ENCODE results near the gene SLC9A1.

The SLC9A1 gene

DNA sequence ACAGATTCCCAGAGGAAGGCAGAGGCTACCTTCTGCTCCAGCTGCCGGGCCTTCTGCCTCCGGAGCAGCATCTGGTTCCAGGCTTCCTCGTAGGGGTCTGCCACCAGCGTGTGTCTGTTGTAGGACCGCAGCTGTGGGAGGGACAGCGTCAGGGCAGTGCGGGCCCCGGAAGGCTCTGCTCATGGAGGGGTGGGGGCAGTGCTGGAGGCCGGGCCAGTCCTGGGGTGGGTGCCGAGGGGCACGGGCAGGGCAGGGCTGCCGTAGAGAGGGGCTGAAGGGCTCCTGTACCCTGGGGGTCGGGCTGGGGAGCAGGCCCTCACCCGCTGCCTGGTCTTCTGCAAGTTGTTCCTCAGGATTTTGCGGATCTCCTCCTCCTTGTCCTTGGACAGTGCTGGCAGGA lies 53.2 kb downstream of the SLC9A1 start:
- TF ChIP-seq BACH2 (CRISPR knock-in tag; IDR thresholded peaks at IDR 0.05; ENCODE audit: borderline replicate concordance) (no peak), ARNTL (CRISPR knock-in tag; IDR thresholded peaks at IDR 0.05; ENCODE audit: borderline replicate concordance, low read depth) (no peak), ZNF8 (CRISPR knock-in tag; IDR thresholded peaks at IDR 0.05) (no peak), ZC3H10 (CRISPR knock-in tag; IDR thresholded peaks at IDR 0.05) (no peak), OSR1 (CRISPR knock-in tag; IDR thresholded peaks at IDR 0.05) (no peak), ZNF565 (CRISPR knock-in tag; conservative IDR thresholded peaks at IDR 0.05; ENCODE audit: low read depth) (no peak), SNAI2 (CRISPR knock-in tag; IDR thresholded peaks at IDR 0.05) (no peak), ZFP30 (CRISPR knock-in tag; IDR thresholded peaks at IDR 0.05) (no peak), POU6F1 (CRISPR knock-in tag; IDR thresholded peaks at IDR 0.05; ENCODE audit: borderline replicate concordance, low read depth) (no peak)
- TF ChIP-seq, protein P1, sequence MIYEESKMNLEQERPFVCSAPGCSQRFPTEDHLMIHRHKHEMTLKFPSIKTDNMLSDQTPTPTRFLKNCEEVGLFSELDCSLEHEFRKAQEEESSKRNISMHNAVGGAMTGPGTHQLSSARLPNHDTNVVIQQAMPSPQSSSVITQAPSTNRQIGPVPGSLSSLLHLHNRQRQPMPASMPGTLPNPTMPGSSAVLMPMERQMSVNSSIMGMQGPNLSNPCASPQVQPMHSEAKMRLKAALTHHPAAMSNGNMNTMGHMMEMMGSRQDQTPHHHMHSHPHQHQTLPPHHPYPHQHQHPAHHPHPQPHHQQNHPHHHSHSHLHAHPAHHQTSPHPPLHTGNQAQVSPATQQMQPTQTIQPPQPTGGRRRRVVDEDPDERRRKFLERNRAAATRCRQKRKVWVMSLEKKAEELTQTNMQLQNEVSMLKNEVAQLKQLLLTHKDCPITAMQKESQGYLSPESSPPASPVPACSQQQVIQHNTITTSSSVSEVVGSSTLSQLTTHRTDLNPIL (CRISPR knock-in tag; IDR thresholded peaks at IDR 0.05; ENCODE audit: low read depth) = no peak
- no peak for ATAC-seq

DNA sequence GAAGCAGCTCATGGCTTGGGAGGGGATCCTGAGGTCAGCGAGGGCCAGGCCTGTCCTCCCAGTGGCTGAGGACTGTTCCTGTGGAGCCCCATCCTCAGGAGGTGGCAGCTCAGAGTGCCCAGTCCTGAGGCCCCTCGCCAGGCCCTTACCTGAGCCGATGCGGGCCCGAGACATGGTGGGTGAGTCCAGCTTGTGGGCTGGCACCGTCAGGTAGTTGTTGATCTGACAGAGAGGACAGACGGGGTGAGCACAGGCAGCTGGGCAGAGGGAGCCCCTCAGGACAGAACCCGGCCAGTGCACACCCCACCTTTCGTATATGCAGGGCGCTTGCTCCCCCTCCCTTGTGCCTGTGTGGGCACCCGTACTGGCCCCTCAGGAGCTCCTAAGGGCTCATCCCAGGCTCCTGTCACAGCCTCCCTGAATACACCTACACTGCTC lies 53.9 kb downstream of the SLC9A1 start:
- TF ChIP-seq PATZ1 (CRISPR knock-in tag; IDR thresholded peaks at IDR 0.05; ENCODE audit: borderline replicate concordance) = no peak
- TF ChIP-seq CSDC2 (CRISPR knock-in tag; IDR thresholded peaks at IDR 0.05) = no peak
- TF ChIP-seq OSR1 (CRISPR knock-in tag; IDR thresholded peaks at IDR 0.05) = no peak
- ATAC-seq = no peak

DNA sequence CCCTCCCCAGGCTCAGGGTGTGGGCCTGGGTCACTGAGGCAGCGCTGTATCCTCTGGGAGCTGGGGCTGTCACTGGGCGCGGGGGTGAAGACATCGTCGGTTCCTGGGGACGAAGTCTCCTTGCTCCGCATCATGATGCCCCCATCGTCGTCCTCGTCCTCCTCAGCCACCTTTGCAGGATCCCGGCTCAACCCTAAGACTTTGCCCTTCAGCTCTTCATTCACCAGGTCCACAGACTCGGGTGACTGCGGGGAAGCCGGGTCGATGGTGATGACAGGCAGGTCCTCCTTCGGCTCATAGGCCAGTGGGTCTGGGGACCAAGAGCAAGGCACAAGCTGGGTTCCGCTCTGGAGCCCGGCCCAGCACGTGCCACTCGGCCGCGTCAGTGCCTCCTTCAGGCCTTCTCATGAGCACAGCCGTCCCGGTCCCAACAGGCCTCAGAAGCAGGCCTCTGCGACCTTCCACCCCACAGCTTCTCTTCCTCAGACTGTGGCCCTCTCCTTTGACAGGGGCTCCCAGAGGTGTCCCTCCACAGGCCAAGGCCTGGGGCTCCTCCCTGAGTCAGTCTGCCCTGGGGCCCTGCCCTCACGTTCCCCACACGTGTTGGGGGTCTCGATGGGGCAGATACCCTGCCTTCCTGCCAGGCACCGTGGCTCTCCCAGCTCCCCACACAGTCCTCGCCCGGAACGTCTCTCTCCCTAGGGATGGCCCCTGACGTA lies 54.4 kb downstream of the SLC9A1 start:
- ATAC-seq = no peak
- no peak for TF ChIP-seq ZNF70 (CRISPR knock-in tag; IDR thresholded peaks at IDR 0.05)
- TF ChIP-seq ZNF8 (CRISPR knock-in tag; IDR thresholded peaks at IDR 0.05) = no peak
- TF ChIP-seq ZFP30 (CRISPR knock-in tag; IDR thresholded peaks at IDR 0.05) = no peak
- TF ChIP-seq RARB (CRISPR knock-in tag; IDR thresholded peaks at IDR 0.05) = no peak
- TF ChIP-seq PPARA (CRISPR knock-in tag; IDR thresholded peaks at IDR 0.05; ENCODE audit: borderline replicate concordance) = no peak
- TF ChIP-seq OSR1 (CRISPR knock-in tag; IDR thresholded peaks at IDR 0.05) = no peak
- no peak for TF ChIP-seq PATZ1 (CRISPR knock-in tag; IDR thresholded peaks at IDR 0.05; ENCODE audit: borderline replicate concordance)
- TF ChIP-seq ARNTL (CRISPR knock-in tag; IDR thresholded peaks at IDR 0.05; ENCODE audit: borderline replicate concordance, low read depth) = no peak
- no peak for TF ChIP-seq TOX (CRISPR knock-in tag; IDR thresholded peaks at IDR 0.05; ENCODE audit: borderline replicate concordance)
- no peak for TF ChIP-seq ISL1 (CRISPR knock-in tag; IDR thresholded peaks at IDR 0.05)
- no peak for TF ChIP-seq TCF4 (CRISPR knock-in tag; IDR thresholded peaks at IDR 0.05; ENCODE audit: borderline replicate concordance)
- TF ChIP-seq, protein P1 (CRISPR knock-in tag; IDR thresholded peaks at IDR 0.05; ENCODE audit: low read depth) = no peak
- no peak for TF ChIP-seq ZNF565 (CRISPR knock-in tag; conservative IDR thresholded peaks at IDR 0.05; ENCODE audit: low read depth)
- TF ChIP-seq, protein P2, sequence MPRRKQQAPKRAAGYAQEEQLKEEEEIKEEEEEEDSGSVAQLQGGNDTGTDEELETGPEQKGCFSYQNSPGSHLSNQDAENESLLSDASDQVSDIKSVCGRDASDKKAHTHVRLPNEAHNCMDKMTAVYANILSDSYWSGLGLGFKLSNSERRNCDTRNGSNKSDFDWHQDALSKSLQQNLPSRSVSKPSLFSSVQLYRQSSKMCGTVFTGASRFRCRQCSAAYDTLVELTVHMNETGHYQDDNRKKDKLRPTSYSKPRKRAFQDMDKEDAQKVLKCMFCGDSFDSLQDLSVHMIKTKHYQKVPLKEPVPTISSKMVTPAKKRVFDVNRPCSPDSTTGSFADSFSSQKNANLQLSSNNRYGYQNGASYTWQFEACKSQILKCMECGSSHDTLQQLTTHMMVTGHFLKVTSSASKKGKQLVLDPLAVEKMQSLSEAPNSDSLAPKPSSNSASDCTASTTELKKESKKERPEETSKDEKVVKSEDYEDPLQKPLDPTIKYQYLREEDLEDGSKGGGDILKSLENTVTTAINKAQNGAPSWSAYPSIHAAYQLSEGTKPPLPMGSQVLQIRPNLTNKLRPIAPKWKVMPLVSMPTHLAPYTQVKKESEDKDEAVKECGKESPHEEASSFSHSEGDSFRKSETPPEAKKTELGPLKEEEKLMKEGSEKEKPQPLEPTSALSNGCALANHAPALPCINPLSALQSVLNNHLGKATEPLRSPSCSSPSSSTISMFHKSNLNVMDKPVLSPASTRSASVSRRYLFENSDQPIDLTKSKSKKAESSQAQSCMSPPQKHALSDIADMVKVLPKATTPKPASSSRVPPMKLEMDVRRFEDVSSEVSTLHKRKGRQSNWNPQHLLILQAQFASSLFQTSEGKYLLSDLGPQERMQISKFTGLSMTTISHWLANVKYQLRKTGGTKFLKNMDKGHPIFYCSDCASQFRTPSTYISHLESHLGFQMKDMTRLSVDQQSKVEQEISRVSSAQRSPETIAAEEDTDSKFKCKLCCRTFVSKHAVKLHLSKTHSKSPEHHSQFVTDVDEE (CRISPR knock-in tag; IDR thresholded peaks at IDR 0.05) = no peak
- TF ChIP-seq GLIS3 (CRISPR knock-in tag; IDR thresholded peaks at IDR 0.05) = no peak
- TF ChIP-seq SNAI2 (CRISPR knock-in tag; IDR thresholded peaks at IDR 0.05) = no peak
- no peak for TF ChIP-seq ZFP3 (CRISPR knock-in tag; IDR thresholded peaks at IDR 0.05)
- no peak for TF ChIP-seq CSDC2 (CRISPR knock-in tag; IDR thresholded peaks at IDR 0.05)

Data from SK-N-SH treated with all-trans-retinoic acid at 6 μM for 48 hours (cell line).